HG02610 (cell line): Measurements from ENCODE around the gene PRKCE.
"Not testable (repeated sequence)": the region's sequence is repeated elsewhere in the genome, so short reads cannot be mapped to it uniquely, and the experiment has no call there.

Experiments
- ATAC-seq: cut with Tn5 transposase; IDR thresholded peaks from one replicate; pipeline ENCODE4 v1.9.1; 2021; ENCODE audit warnings: mild to moderate bottlenecking, moderate library complexity; ENCODE audit not compliant: unreplicated experiment

PRKCE gene

GRCh38 chr2:46198164-46198883 lies 546.8 kb downstream of the PRKCE start:
- no peak for ATAC-seq

- ATAC-seq = no peak
Observed at GRCh38 chr2:46198966-46199365, 547.5 kb downstream of the PRKCE start.

GRCh38 chr2:46200100-46200690 lies 548.7 kb downstream of the PRKCE start:
- ATAC-seq = peak; percentile 46

- no peak for ATAC-seq
Observed at GRCh38 chr2:46200861-46201605, 549.6 kb downstream of the PRKCE start.

- no peak for ATAC-seq
Observed at GRCh38 chr2:46202453-46202852, 551.0 kb downstream of the PRKCE start.

- ATAC-seq = no peak
Observed at GRCh38 chr2:46202987-46203386, 551.5 kb downstream of the PRKCE start.

- ATAC-seq = not testable (repeated sequence)
Observed at GRCh38 chr2:46203636-46204035, 552.2 kb downstream of the PRKCE start.

GRCh38 chr2:46207591-46207990 lies 556.1 kb downstream of the PRKCE start:
- no peak for ATAC-seq

- ATAC-seq = no peak
Observed at GRCh38 chr2:46208766-46209165, 557.3 kb downstream of the PRKCE start.

- no peak for ATAC-seq
Observed at GRCh38 chr2:46210063-46210462, 558.6 kb downstream of the PRKCE start.

GRCh38 chr2:46211461-46211860 lies 560.0 kb downstream of the PRKCE start:
- no peak for ATAC-seq

- ATAC-seq = no peak
Observed at GRCh38 chr2:46213906-46214305, 562.4 kb downstream of the PRKCE start.

GRCh38 chr2:46216213-46216612 lies 564.7 kb downstream of the PRKCE start:
- no peak for ATAC-seq

GRCh38 chr2:46223514-46223913 lies 572.0 kb downstream of the PRKCE start:
- not testable (repeated sequence) for ATAC-seq

- no peak for ATAC-seq
Observed at GRCh38 chr2:46225150-46225625, 573.7 kb downstream of the PRKCE start.

GRCh38 chr2:46225730-46226129 lies 574.3 kb downstream of the PRKCE start:
- no peak for ATAC-seq

- ATAC-seq = no peak
Observed at GRCh38 chr2:46226620-46227019, 575.1 kb downstream of the PRKCE start.

GRCh38 chr2:46227022-46227421 lies 575.5 kb downstream of the PRKCE start:
- ATAC-seq = no peak

- no peak for ATAC-seq
Observed at GRCh38 chr2:46227674-46228289, 576.3 kb downstream of the PRKCE start.

GRCh38 chr2:46229134-46230063 lies 577.9 kb downstream of the PRKCE start:
- ATAC-seq = peak; percentile 71
